Measurements from ENCODE around the gene DLEC1.
"Not testable (repeated sequence)": the region's sequence is repeated elsewhere in the genome, so short reads cannot be mapped to it uniquely, and the experiment has no call there.

Gene DLEC1

DNA sequence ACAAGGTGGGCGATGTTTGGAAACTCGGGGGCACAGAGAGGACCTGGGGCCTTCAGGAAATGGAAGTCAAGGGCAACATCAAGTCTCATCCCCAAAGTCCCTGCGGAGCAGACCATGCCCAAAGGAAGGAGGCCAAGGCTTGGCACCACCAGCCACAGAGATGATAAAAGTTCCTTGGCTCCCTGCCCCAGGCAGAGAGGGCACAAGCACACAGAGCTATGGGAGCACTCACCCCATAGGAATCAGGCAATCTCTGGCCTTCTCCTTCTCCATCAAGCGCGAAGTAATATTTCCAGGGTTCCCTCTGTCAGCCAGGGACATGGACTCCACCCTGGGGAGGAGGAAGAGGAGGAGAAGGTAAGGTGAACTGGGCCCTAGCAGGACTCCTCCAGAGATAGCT is 90.0 kb downstream of the DLEC1 start:
- CTCF ChIA-PET, result interaction anchor here (1.5 to 7.3 kb wide), 3 partner anchors 10 to 218 kb away, joined by 4 to 71 read pairs (median 5); partner anchors contain the start of gene XYLB
- TF ChIP-seq, protein P1, sequence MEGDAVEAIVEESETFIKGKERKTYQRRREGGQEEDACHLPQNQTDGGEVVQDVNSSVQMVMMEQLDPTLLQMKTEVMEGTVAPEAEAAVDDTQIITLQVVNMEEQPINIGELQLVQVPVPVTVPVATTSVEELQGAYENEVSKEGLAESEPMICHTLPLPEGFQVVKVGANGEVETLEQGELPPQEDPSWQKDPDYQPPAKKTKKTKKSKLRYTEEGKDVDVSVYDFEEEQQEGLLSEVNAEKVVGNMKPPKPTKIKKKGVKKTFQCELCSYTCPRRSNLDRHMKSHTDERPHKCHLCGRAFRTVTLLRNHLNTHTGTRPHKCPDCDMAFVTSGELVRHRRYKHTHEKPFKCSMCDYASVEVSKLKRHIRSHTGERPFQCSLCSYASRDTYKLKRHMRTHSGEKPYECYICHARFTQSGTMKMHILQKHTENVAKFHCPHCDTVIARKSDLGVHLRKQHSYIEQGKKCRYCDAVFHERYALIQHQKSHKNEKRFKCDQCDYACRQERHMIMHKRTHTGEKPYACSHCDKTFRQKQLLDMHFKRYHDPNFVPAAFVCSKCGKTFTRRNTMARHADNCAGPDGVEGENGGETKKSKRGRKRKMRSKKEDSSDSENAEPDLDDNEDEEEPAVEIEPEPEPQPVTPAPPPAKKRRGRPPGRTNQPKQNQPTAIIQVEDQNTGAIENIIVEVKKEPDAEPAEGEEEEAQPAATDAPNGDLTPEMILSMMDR (IDR thresholded peaks at IDR 0.05; ENCODE audit: control extremely low read depth, extremely low read depth, low read depth, missing control alignments), result no peak
- POLR2A ChIA-PET, result no interaction called here
- no peak for DNase-seq (ENCODE audit: extremely low spot score)

DNA sequence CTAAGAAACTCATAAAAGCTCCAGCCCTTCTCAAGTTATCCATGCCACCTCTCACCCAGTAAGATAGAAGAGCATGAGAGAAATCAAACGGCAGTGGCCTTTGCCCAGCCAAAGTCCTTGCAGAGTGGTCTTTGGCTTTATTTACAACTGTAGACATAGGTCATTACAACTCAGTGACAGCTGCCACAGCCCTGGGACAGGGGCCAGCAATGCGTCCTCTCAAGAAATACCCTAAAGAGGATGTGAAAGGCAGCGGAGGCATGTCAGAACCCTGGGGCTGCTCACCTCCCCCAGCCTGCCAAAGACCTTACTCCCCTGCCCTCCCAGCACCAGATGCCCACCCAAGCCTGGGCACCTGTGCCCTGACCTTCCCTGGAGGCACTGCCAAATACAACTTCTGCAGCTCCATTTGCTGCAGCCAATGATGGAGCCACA is 91.6 kb downstream of the DLEC1 start:
- ChIA-PET POLR2A (no interaction called here), CTCF (interaction anchor here (1.0 to 7.3 kb wide), 4 partner anchors 11 to 168 kb away, joined by 3 to 71 read pairs (median 4); no protein-coding TSS in a partner anchor)
- TF ChIP-seq, protein P1 (IDR thresholded peaks at IDR 0.05; ENCODE audit: control extremely low read depth, extremely low read depth, low read depth, missing control alignments), result no peak
- DNase-seq (ENCODE audit: extremely low spot score), result no peak

DNA sequence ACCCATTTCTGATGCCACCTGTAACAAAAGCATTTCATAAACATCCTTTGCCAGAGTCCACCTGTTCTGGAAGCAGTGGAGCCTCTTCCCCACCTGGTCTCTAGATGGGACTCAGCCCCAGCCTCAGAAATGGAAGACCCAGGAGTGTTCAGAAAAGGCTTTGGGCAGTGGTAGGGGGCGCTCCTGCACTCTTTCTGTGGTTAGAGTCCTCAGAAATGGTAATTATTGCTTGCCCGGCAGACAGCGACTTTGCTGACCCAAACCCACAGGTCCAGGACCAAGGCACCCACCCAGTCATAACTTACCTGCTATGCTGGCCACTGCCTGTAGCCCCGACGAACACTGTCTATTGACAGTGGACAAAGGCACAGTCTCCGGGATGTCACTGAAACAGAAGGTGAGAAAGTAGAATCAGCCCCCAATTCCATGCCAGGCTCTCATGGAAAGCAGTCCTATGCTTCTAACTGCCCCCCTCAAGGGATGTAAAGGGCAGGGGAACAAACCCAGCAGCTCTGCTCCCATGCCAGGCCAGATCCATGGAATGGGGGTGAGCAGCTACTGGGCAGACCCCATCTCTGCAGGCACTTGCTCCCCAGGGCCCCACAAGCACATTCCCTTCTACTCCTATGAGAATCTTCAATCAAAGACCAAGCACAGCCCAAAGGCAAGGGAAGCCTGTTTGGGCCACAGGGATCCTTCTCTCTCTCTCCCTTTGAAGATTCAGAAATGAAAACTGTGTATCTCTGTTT is 92.8 kb downstream of the DLEC1 start:
- ChIA-PET CTCF (interaction anchor here (0.9 to 7.3 kb wide), 8 partner anchors 10 to 390 kb away, joined by 3 to 71 read pairs (median 4); partner anchors contain the start of gene XYLB), POLR2A (no interaction called here)
- no peak for DNase-seq (ENCODE audit: extremely low spot score)
- TF ChIP-seq, protein P1 (IDR thresholded peaks at IDR 0.05; ENCODE audit: control extremely low read depth, extremely low read depth, low read depth, missing control alignments), result peak; percentile 43

DNA sequence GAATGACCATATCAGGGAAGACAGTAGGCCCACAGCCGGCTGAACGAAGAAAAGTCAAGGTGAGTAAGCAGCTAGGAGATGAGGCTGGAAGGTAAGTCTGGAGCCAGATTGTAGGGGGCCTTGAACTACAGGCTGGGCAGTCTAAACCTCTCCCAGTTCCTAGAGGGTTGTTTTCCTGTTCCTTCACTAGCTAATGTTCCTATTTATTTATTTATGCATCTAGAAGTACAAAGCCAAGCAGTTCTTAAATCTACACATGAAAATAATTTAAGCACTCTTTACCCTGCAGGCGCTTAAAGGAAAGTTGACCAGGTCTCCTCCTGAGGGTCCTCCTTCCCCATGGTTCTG is 94.2 kb downstream of the DLEC1 start:
- ChIA-PET POLR2A (no interaction called here), CTCF (interaction anchor here (1.1 to 7.3 kb wide), 3 partner anchors 9 to 136 kb away, joined by 3 to 71 read pairs (median 4); no protein-coding TSS in a partner anchor)
- TF ChIP-seq, protein P1 (IDR thresholded peaks at IDR 0.05; ENCODE audit: control extremely low read depth, extremely low read depth, low read depth, missing control alignments), result no peak

DNA sequence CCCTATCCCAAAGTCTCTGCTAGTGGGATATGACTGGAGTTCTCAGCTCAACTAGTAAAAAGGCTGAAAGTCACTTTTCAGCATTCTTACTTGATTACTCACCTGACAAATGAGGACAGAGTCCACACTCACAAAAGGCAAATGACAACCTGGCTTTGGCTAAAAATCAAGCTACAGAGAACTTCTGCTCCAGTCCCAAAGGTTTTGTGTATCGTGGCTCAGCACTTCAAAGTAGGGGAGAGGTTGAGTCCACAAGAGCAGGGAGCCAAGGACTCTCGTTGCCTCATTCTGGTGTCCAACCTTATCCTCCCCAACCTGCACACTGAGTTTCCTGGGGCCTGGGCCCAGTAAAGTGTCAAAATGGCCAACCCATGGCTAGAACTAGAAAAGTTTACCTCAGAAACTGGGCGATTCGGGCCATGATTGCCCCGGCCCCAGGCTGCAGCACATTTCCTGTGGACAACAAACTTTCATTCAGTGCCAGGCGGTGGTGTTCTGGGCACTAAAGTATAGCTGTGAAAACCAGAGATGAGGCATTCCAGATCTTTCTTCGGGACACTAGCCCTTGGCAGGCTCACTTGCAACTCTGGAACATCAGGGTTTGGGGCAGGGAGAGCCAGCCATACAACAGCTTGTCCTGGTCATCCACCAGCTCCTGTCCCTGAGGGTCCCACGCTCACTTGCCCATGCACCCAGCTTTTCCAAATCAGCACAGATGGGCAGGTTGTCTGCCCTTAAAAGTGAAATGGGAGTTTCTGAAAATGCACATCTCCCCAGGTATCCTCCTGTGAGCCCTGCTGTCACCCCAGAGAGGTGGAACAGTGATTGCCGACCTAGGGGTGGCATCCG is 94.8 kb downstream of the DLEC1 start:
- DNase-seq (ENCODE audit: extremely low spot score), result no peak
- CTCF ChIA-PET, result interaction anchor here (0.7 to 7.3 kb wide), 4 partner anchors 9 to 137 kb away, joined by 3 to 71 read pairs (median 4); no protein-coding TSS in a partner anchor
- POLR2A ChIA-PET, result no interaction called here
- TF ChIP-seq, protein P1 (IDR thresholded peaks at IDR 0.05; ENCODE audit: control extremely low read depth, extremely low read depth, low read depth, missing control alignments), result no peak

More for the DNA sequence above, 94.2 kb downstream of the DLEC1 start:
- DNase-seq (ENCODE audit: extremely low spot score), result no peak

DNA sequence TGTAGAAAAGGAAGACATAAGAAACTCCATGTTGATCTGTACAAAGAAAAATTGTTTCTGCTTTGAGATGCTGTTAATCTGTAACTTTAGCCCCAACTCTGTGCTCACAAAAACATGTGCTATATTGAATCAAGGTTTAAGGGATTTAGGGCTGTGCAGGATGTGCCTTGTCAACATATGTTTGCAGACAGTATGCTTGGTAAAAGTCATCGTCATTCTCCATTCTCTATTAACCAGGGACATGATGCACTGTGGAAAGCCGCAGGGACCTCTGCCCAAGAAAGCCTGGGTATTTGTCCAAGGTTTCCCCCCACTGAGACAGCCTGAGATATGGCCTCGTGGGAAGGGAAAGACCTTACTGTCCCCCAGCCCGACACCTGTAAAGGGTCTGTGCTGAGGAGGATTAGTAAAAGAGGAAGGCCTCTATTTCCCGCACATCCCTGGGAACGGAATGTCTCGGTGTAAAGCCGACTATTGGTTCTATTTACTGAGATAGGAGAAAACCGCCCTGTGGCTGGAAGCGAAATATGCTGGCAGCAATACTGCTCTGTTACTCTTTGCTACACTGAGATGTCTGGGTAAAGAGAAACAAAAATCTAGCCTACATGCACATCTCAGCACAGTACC is 95.6 kb downstream of the DLEC1 start:
- CTCF ChIA-PET, result interaction anchor here (1.4 to 7.3 kb wide), 2 partner anchors 10 to 15 kb away, joined by 4 to 71 read pairs; no protein-coding TSS in a partner anchor
- POLR2A ChIA-PET; DNase-seq (ENCODE audit: extremely low spot score): not testable (repeated sequence)

DNA sequence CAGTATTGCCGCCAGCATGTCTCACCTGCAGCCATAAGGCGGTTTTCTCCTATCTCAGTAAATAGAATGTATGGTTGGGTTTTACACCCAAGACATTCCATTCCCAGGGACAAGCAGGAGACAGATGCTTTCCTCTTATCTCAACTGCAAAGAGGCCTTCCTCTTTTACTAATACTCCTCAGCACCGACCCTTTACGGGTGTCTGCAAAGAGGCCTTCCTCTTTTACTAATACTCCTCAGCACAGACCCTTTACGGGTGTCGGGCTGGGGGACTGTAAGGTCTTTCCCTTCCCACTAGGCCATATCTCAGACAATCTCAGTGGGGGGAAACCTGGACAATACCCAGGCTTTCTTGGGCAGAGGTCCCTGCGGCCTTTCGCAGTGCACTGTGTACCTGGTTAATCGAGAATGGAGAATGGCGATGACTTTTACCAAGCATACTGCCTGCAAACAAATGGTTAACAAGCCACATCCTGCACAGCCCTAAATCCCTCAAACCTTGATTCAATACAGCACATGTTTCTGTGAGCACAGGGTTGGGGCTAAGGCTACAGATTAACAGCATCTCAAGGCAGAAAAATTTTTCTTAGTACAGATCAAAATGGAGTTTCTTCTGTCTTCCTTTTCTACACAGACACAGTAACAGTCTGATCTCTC is 96.7 kb downstream of the DLEC1 start:
- CTCF ChIA-PET, result interaction anchor here (1.3 to 1.8 kb wide), 3 partner anchors 21 to 162 kb away, joined by 4 to 5 read pairs (median 4); no protein-coding TSS in a partner anchor
- POLR2A ChIA-PET, result interaction anchor here (1.7 to 1.8 kb wide), 2 partner anchors 19 to 29 kb away, joined by 5 to 15 read pairs; partner anchors contain the start of gene OXSR1
- DNase-seq (ENCODE audit: extremely low spot score), result not testable (repeated sequence)

Measured in GM10248 (cell line).